Activated naive CD8-positive, alpha-beta T cell (primary cell): ENCODE measurements around the gene PPIA.
"Not testable (repeated sequence)": the region's sequence is repeated elsewhere in the genome, so short reads cannot be mapped to it uniquely, and the experiment has no call there.

Source experiments
- H3K27ac Mint-ChIP-seq: one replicate; pipeline ENCODE4 v1.8.0; 2021; ENCODE audit warnings: mixed read lengths
- H3K27me3 Mint-ChIP-seq: one replicate; pipeline ENCODE4 v1.8.0; 2021; ENCODE audit warnings: mixed read lengths
- H3K36me3 Mint-ChIP-seq: one replicate; pipeline ENCODE4 v1.8.0; 2021; ENCODE audit warnings: mixed read lengths
- H3K4me1 Mint-ChIP-seq: one replicate; pipeline ENCODE4 v1.8.0; 2021; ENCODE audit warnings: low read depth, mixed read lengths
- H3K4me3 Mint-ChIP-seq: one replicate; pipeline ENCODE4 v1.8.0; 2021; ENCODE audit warnings: mild to moderate bottlenecking, mixed read lengths
- H3K9me3 Mint-ChIP-seq: one replicate; pipeline ENCODE4 v1.8.0; 2021; ENCODE audit warnings: low read depth, mixed read lengths

The PPIA gene

GRCh38 chr7:44769376-44769775 is 27.1 kb upstream of the PPIA start:
- no peaks in the 10 kb centered on the region for H3K27me3 Mint-ChIP-seq
- no peaks in the 10 kb centered on the region for H3K9me3 Mint-ChIP-seq
- H3K27ac Mint-ChIP-seq, result peak overlapping the region; percentile 23
- peaks cover 3% of the 10 kb centered on the region for H3K36me3 Mint-ChIP-seq
- no peak overlapping the region for H3K4me3 Mint-ChIP-seq
- H3K4me1 Mint-ChIP-seq, result peaks cover 35% of the 10 kb centered on the region

- peaks cover 3% of the 10 kb centered on the region for H3K36me3 Mint-ChIP-seq
- H3K4me3 Mint-ChIP-seq, result no peak overlapping the region
- H3K27ac Mint-ChIP-seq, result peak overlapping the region; percentile 50
- H3K27me3 Mint-ChIP-seq, result no peaks in the 10 kb centered on the region
- H3K9me3 Mint-ChIP-seq, result no peaks in the 10 kb centered on the region
- peaks cover 35% of the 10 kb centered on the region for H3K4me1 Mint-ChIP-seq
Observed at GRCh38 chr7:44769776-44770294, 26.6 kb upstream of the PPIA start.

GRCh38 chr7:44771358-44771757 is 25.1 kb upstream of the PPIA start:
- H3K27me3 Mint-ChIP-seq, result no peaks in the 10 kb centered on the region
- peak overlapping the region; percentile 58 for H3K27ac Mint-ChIP-seq
- no peaks in the 10 kb centered on the region for H3K9me3 Mint-ChIP-seq
- H3K4me3 Mint-ChIP-seq, result no peak overlapping the region
- H3K4me1 Mint-ChIP-seq, result peaks cover 35% of the 10 kb centered on the region
- peaks cover 3% of the 10 kb centered on the region for H3K36me3 Mint-ChIP-seq

- no peak overlapping the region for H3K4me3 Mint-ChIP-seq
- no peaks in the 10 kb centered on the region for H3K9me3 Mint-ChIP-seq
- no peak overlapping the region for H3K27ac Mint-ChIP-seq
- H3K27me3 Mint-ChIP-seq, result no peaks in the 10 kb centered on the region
- peaks cover 3% of the 10 kb centered on the region for H3K36me3 Mint-ChIP-seq
- H3K4me1 Mint-ChIP-seq, result peaks cover 33% of the 10 kb centered on the region
Observed at GRCh38 chr7:44772440-44772839, 24.0 kb upstream of the PPIA start.

- H3K36me3 Mint-ChIP-seq, result peaks cover 3% of the 10 kb centered on the region
- no peaks in the 10 kb centered on the region for H3K27me3 Mint-ChIP-seq
- H3K9me3 Mint-ChIP-seq, result no peaks in the 10 kb centered on the region
- no peak overlapping the region for H3K27ac Mint-ChIP-seq
- peaks cover 31% of the 10 kb centered on the region for H3K4me1 Mint-ChIP-seq
- H3K4me3 Mint-ChIP-seq, result no peak overlapping the region
Observed at GRCh38 chr7:44772867-44773266, 23.6 kb upstream of the PPIA start.

- not testable (repeated sequence) for H3K9me3 Mint-ChIP-seq, H3K36me3 Mint-ChIP-seq, H3K4me3 Mint-ChIP-seq, H3K27me3 Mint-ChIP-seq, H3K27ac Mint-ChIP-seq
- peaks cover 16% of the 10 kb centered on the region for H3K4me1 Mint-ChIP-seq
Observed at GRCh38 chr7:44774486-44774885, 22.0 kb upstream of the PPIA start.

GRCh38 chr7:44775383-44776107 is 20.9 kb upstream of the PPIA start:
- no peak overlapping the region for H3K27ac Mint-ChIP-seq
- H3K27me3 Mint-ChIP-seq, result no peaks in the 10 kb centered on the region
- no peaks in the 10 kb centered on the region for H3K9me3 Mint-ChIP-seq
- peaks cover 9% of the 10 kb centered on the region for H3K4me1 Mint-ChIP-seq
- H3K4me3 Mint-ChIP-seq, result no peak overlapping the region
- no peaks in the 10 kb centered on the region for H3K36me3 Mint-ChIP-seq

GRCh38 chr7:44776211-44776610 is 20.3 kb upstream of the PPIA start:
- Mint-ChIP-seq H3K9me3 (no peaks in the 10 kb centered on the region), H3K27ac (no peak overlapping the region), H3K27me3 (no peaks in the 10 kb centered on the region), H3K4me1 (peaks cover 4% of the 10 kb centered on the region), H3K36me3 (no peaks in the 10 kb centered on the region), H3K4me3 (no peak overlapping the region)

- Mint-ChIP-seq H3K4me1 (no peaks in the 10 kb centered on the region), H3K36me3 (peaks cover 4% of the 10 kb centered on the region), H3K9me3 (peaks cover 5% of the 10 kb centered on the region), H3K27ac (no peak overlapping the region), H3K27me3 (no peaks in the 10 kb centered on the region), H3K4me3 (no peak overlapping the region)
Observed at GRCh38 chr7:44782460-44782859, 14.0 kb upstream of the PPIA start.

GRCh38 chr7:44783407-44783806 is 13.1 kb upstream of the PPIA start:
- no peak overlapping the region for H3K4me3 Mint-ChIP-seq
- H3K27ac Mint-ChIP-seq, result no peak overlapping the region
- H3K4me1 Mint-ChIP-seq, result no peaks in the 10 kb centered on the region
- peaks cover 5% of the 10 kb centered on the region for H3K9me3 Mint-ChIP-seq
- peaks cover 4% of the 10 kb centered on the region for H3K36me3 Mint-ChIP-seq
- H3K27me3 Mint-ChIP-seq, result no peaks in the 10 kb centered on the region

- Mint-ChIP-seq H3K27me3 (no peaks in the 10 kb centered on the region), H3K27ac (no peak overlapping the region), H3K4me3 (no peak overlapping the region), H3K36me3 (peaks cover 4% of the 10 kb centered on the region), H3K9me3 (peaks cover 5% of the 10 kb centered on the region), H3K4me1 (no peaks in the 10 kb centered on the region)
Observed at GRCh38 chr7:44784364-44784763, 12.1 kb upstream of the PPIA start.

GRCh38 chr7:44785218-44785617 is 11.3 kb upstream of the PPIA start:
- not testable (repeated sequence) for H3K27ac Mint-ChIP-seq, H3K4me1 Mint-ChIP-seq, H3K27me3 Mint-ChIP-seq, H3K36me3 Mint-ChIP-seq, H3K4me3 Mint-ChIP-seq, H3K9me3 Mint-ChIP-seq

GRCh38 chr7:44787041-44787440 is 9.4 kb upstream of the PPIA start:
- Mint-ChIP-seq H3K9me3 (peaks cover 5% of the 10 kb centered on the region), H3K36me3 (peaks cover 4% of the 10 kb centered on the region), H3K4me1 (peaks cover 4% of the 10 kb centered on the region), H3K27me3 (no peaks in the 10 kb centered on the region), H3K27ac (no peak overlapping the region), H3K4me3 (no peak overlapping the region)

GRCh38 chr7:44787762-44788161 is 8.7 kb upstream of the PPIA start:
- Mint-ChIP-seq H3K4me3 (no peak overlapping the region), H3K27me3 (no peaks in the 10 kb centered on the region), H3K4me1 (peaks cover 4% of the 10 kb centered on the region), H3K36me3 (peaks cover 4% of the 10 kb centered on the region), H3K27ac (no peak overlapping the region), H3K9me3 (peaks cover 5% of the 10 kb centered on the region)

- no peaks in the 10 kb centered on the region for H3K36me3 Mint-ChIP-seq
- H3K4me1 Mint-ChIP-seq, result peaks cover 4% of the 10 kb centered on the region
Observed at GRCh38 chr7:44789990-44790389, 6.5 kb upstream of the PPIA start.

More at GRCh38 chr7:44789990-44790389, 6.5 kb upstream of the PPIA start:
- Mint-ChIP-seq H3K9me3 (no peaks in the 10 kb centered on the region), H3K27ac (no peak overlapping the region), H3K27me3 (no peaks in the 10 kb centered on the region), H3K4me3 (no peak overlapping the region)
